Stimulated activated CD8-positive, alpha-beta memory T cell treated with anti-CD3 and anti-CD28 coated beads, Interleukin-7, amount 100 ng/mL, for 48 hours (primary cell): ENCODE data around the gene EIPR1.

Source experiments
- DNase-seq, 2 donors: peaks; one replicate each; pipeline ENCODE4 v3.0.0-alpha.2; 2020; ENCODE audit warnings: low read depth in 1 of 2; ENCODE audit errors: extremely low read depth in 1 of 2

EIPR1 gene

GRCh38 chr2:3223080-3223923 lies 154.3 kb downstream of the EIPR1 start:
- peak; percentile 63 to 94 for DNase-seq

- DNase-seq = peak; percentile 35 to 73
Measured at GRCh38 chr2:3222636-3223035, 155.0 kb downstream of the EIPR1 start.

- no peak for DNase-seq
Measured at GRCh38 chr2:3219536-3219935, 158.1 kb downstream of the EIPR1 start.

GRCh38 chr2:3217646-3218045 lies 160.0 kb downstream of the EIPR1 start:
- no peak for DNase-seq

- no peak for DNase-seq
Measured at GRCh38 chr2:3216841-3217495, 160.7 kb downstream of the EIPR1 start.

GRCh38 chr2:3214806-3215404 lies 162.7 kb downstream of the EIPR1 start:
- DNase-seq = no peak

GRCh38 chr2:3214065-3214464 lies 163.6 kb downstream of the EIPR1 start:
- DNase-seq = no peak

GRCh38 chr2:3212984-3213383 lies 164.6 kb downstream of the EIPR1 start:
- DNase-seq = no peak

GRCh38 chr2:3212061-3212362 lies 165.6 kb downstream of the EIPR1 start:
- no peak for DNase-seq

GRCh38 chr2:3211256-3212060 lies 166.2 kb downstream of the EIPR1 start:
- no peak for DNase-seq

GRCh38 chr2:3210257-3210656 lies 167.4 kb downstream of the EIPR1 start:
- DNase-seq = no peak

- no peak for DNase-seq
Measured at GRCh38 chr2:3209258-3209657, 168.4 kb downstream of the EIPR1 start.

GRCh38 chr2:3208591-3208990 lies 169.0 kb downstream of the EIPR1 start:
- no peak for DNase-seq

- no peak for DNase-seq
Measured at GRCh38 chr2:3208179-3208578, 169.4 kb downstream of the EIPR1 start.

GRCh38 chr2:3207091-3207491 lies 170.5 kb downstream of the EIPR1 start:
- DNase-seq = no peak

- no peak for DNase-seq
Measured at GRCh38 chr2:3205845-3206244, 171.8 kb downstream of the EIPR1 start.

- no peak for DNase-seq
Measured at GRCh38 chr2:3204031-3204821, 173.4 kb downstream of the EIPR1 start.

GRCh38 chr2:3203497-3204019 lies 174.1 kb downstream of the EIPR1 start:
- no peak for DNase-seq

- DNase-seq = no peak
Measured at GRCh38 chr2:3202926-3203325, 174.7 kb downstream of the EIPR1 start.

GRCh38 chr2:3201281-3201680 lies 176.3 kb downstream of the EIPR1 start:
- DNase-seq = no peak
